GM15510 (cell line): ENCODE measurements around the gene UCMA.

ENCODE experiments used
- POLR2A ChIP-seq: IDR thresholded peaks from 3 replicates; pipeline ENCODE4 v1.6.1; 2011; ENCODE audit warnings: borderline replicate concordance; ENCODE audit not compliant: insufficient read length; ENCODE audit errors: extremely low read depth

The UCMA gene

GRCh38 chr10:13234172-13234571 lies at the start of gene UCMA:
Gene UCMA (minus strand): TSS chr10:13234374. CDS start chr10:13234258, 116 bp downstream.
- TF ChIP-seq POLR2A = no peak

- TF ChIP-seq POLR2A = no peak
These were observed 42.7 kb upstream of the UCMA start for GRCh38 chr10:13276749-13277365.

- TF ChIP-seq POLR2A = no peak
These were observed 38.0 kb upstream of the UCMA start for GRCh38 chr10:13272164-13272571.

- TF ChIP-seq POLR2A = no peak
These were observed 37.5 kb upstream of the UCMA start for GRCh38 chr10:13271552-13272163.

GRCh38 chr10:13270877-13271551 lies 36.8 kb upstream of the UCMA start:
- TF ChIP-seq POLR2A = no peak

GRCh38 chr10:13268841-13269240 lies 34.7 kb upstream of the UCMA start:
- no peak for TF ChIP-seq POLR2A

- TF ChIP-seq POLR2A = no peak
These were observed 34.1 kb upstream of the UCMA start for GRCh38 chr10:13268310-13268709.

- TF ChIP-seq POLR2A = no peak
These were observed 29.4 kb upstream of the UCMA start for GRCh38 chr10:13263591-13263990.

GRCh38 chr10:13262433-13262832 lies 28.3 kb upstream of the UCMA start:
- no peak for TF ChIP-seq POLR2A

GRCh38 chr10:13257621-13258140 lies 23.5 kb upstream of the UCMA start:
- TF ChIP-seq POLR2A = no peak

GRCh38 chr10:13256627-13257026 lies 22.5 kb upstream of the UCMA start:
- TF ChIP-seq POLR2A = no peak

GRCh38 chr10:13253726-13254125 lies 19.6 kb upstream of the UCMA start:
- TF ChIP-seq POLR2A = no peak

GRCh38 chr10:13247784-13248183 lies 13.6 kb upstream of the UCMA start:
- TF ChIP-seq POLR2A = no peak

- TF ChIP-seq POLR2A = no peak
These were observed 13.1 kb upstream of the UCMA start for GRCh38 chr10:13247246-13247645.

- no peak for TF ChIP-seq POLR2A
These were observed 7.4 kb upstream of the UCMA start for GRCh38 chr10:13241613-13242012.

- no peak for TF ChIP-seq POLR2A
These were observed 5.7 kb upstream of the UCMA start for GRCh38 chr10:13239923-13240322.
